ENCODE data around the gene ZNF408. TPM values are rescaled to one million over a fixed set of nuclear protein-coding genes. Genes with fewer than 3 reads are reported as not detected.
A peak's percentile ranks its signal among the peaks of the same experiment; 100 is the strongest.
"Not testable (repeated sequence)": the region's sequence is repeated elsewhere in the genome, so short reads cannot be mapped to it uniquely, and the experiment has no call there.

The ZNF408 gene
- total RNA-seq, 3 donors from 2014 or later, result 8.0 to 13.2 (median 12.8) TPM

DNA sequence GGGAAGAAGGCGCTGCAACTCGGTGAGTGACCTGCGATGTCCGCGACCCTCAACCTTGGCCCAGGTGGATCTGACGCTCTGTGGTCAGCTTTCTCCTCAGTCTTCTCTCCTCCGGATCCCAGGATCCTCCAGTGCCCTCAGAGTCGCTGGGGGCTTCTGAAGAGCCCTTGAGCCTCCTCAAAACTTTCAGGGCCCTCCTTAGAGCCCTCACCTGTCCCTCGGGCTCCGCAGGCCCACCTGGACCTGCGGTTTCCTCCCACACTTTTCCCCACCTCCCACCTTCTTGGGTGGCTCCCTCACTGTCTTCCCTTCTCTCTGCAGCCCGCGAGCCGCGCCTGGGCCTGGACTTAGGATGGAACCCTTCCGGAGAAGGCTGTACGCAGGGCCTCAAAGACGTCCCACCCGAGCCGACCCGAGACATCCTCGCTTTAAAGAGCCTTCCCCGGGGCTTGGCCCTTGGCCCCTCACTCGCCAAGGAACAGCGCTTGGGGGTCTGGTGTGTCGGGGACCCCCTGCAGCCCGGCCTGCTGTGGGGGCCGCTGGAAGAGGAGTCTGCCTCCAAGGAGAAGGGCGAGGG is 335 bp downstream of the ZNF408 start:
- intact Hi-C loops (cut with DNase I, micrococcal nuclease), result no loop called here
- no peaks in the 10 kb centered on the region for H3K9me3 ChIP-seq
- peak overlapping the region; percentile 90 for H3K4me3 ChIP-seq
- H3K4me1 ChIP-seq (ENCODE audit: low read depth), result peaks cover 21% of the 10 kb centered on the region
- ATAC-seq (no peak), DNase-seq (peak in 2 of 3 donors; percentile 54 to 59)
- peaks cover 18% of the 10 kb centered on the region for H3K36me3 ChIP-seq (ENCODE audit: low read depth)
- TF ChIP-seq, protein P1, sequence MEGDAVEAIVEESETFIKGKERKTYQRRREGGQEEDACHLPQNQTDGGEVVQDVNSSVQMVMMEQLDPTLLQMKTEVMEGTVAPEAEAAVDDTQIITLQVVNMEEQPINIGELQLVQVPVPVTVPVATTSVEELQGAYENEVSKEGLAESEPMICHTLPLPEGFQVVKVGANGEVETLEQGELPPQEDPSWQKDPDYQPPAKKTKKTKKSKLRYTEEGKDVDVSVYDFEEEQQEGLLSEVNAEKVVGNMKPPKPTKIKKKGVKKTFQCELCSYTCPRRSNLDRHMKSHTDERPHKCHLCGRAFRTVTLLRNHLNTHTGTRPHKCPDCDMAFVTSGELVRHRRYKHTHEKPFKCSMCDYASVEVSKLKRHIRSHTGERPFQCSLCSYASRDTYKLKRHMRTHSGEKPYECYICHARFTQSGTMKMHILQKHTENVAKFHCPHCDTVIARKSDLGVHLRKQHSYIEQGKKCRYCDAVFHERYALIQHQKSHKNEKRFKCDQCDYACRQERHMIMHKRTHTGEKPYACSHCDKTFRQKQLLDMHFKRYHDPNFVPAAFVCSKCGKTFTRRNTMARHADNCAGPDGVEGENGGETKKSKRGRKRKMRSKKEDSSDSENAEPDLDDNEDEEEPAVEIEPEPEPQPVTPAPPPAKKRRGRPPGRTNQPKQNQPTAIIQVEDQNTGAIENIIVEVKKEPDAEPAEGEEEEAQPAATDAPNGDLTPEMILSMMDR (IDR thresholded peaks at IDR 0.05), result no peak

DNA sequence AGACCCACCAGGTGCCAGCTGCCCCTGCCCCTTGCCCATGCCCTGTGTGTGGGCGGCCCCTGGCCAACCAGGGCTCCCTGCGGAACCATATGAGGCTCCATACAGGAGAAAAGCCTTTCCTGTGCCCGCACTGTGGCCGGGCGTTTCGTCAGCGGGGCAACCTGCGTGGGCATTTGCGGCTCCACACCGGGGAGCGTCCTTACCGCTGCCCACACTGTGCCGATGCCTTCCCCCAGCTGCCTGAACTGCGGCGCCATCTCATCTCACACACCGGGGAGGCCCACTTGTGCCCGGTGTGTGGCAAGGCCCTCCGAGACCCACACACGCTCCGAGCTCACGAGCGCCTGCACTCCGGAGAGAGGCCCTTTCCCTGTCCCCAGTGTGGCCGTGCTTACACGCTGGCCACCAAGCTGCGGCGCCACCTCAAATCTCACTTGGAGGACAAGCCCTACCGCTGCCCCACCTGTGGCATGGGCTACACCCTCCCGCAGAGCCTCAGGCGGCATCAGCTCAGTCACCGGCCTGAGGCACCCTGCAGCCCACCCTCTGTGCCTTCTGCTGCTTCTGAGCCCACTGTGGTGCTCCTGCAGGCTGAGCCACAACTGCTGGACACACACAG is 4.3 kb downstream of the ZNF408 start:
- intact Hi-C loops (cut with DNase I, micrococcal nuclease), result no loop called here
- peaks cover 19% of the 10 kb centered on the region for H3K36me3 ChIP-seq (ENCODE audit: low read depth)
- TF ChIP-seq, protein P1 (IDR thresholded peaks at IDR 0.05), result no peak
- peaks cover 10% of the 10 kb centered on the region for H3K4me1 ChIP-seq (ENCODE audit: low read depth)
- no peak for ATAC-seq
- no peak for DNase-seq
- no peak overlapping the region for H3K4me3 ChIP-seq
- H3K9me3 ChIP-seq, result no peaks in the 10 kb centered on the region

DNA sequence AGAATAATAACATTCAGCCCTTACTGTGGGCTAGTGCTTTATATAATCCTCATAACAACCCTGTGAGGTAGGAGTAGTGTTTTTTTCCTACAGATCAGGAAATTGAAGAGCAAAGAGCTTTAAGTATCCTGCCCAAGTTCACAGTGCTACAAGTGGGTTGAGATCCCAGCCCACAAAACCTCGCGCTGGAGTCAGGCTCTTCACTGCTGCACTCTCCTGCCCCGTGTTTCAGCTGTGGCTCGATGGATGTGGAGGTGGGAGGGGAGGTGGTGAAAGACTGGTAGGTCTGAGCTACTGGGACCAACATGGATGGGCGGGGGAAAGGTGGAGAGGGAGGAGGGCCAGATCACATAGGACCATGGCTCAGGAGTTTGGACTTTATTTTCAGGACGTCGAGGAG is 6.1 kb downstream of the ZNF408 start:
- no peak for DNase-seq
- H3K36me3 ChIP-seq (ENCODE audit: low read depth), result peaks cover 19% of the 10 kb centered on the region
- TF ChIP-seq, protein P1 (IDR thresholded peaks at IDR 0.05), result no peak
- H3K4me3 ChIP-seq, result no peak overlapping the region
- no peak for ATAC-seq
- H3K9me3 ChIP-seq, result no peaks in the 10 kb centered on the region
- H3K4me1 ChIP-seq (ENCODE audit: low read depth), result peaks cover 5% of the 10 kb centered on the region
- intact Hi-C loops (cut with DNase I, micrococcal nuclease), result no loop called here

DNA sequence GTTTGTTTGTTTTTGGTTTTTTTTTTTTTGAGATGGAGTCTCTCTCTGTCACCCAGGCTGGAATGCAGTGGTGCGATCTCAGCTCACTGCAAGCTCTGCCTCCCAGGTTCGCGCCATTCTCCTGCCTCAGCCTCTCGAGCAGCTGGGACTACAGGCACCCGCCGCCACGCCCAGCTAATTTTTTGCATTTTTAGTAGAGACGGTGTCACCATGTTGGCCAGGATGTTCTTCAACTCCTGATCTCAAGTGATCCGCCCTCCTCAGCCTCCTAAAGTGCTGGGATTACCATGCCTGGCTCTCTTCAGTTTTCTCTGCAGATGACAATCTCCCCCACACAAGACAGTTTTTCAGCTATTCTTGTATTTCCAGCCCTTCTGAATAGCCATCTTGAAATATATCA is 8.5 kb downstream of the ZNF408 start:
- H3K4me1 ChIP-seq (ENCODE audit: low read depth); intact Hi-C loops (cut with DNase I, micrococcal nuclease); ATAC-seq; H3K9me3 ChIP-seq; H3K4me3 ChIP-seq; DNase-seq: not testable (repeated sequence)
- peaks cover 17% of the 10 kb centered on the region for H3K36me3 ChIP-seq (ENCODE audit: low read depth)

DNA sequence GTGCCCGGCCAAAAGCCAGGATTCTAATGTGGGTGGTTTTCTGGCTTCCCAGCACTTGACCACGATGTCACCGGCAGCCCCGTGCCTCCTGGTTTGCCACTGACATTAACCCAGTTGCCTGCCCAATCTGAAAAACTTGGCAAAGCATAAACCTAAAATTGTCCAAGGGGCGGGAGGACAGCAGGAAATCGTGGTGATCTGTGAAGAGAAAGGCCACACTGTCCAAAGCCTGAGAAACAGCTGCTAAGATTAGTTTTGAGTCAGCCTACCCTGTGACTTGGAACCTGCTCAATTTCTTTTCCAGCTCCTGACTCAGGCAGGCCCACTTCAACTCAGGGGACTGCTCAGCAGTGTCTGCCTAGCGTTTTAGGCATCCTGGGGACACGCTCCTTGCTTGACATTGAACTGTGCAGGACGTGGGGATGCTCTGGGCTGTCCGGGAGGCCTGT is 10.0 kb downstream of the ZNF408 start:
- H3K9me3 ChIP-seq, result no peaks in the 10 kb centered on the region
- intact Hi-C loops (cut with DNase I, micrococcal nuclease), result no loop called here
- H3K4me3 ChIP-seq, result no peak overlapping the region
- ATAC-seq (peak; percentile 70), DNase-seq (peak in 1 of 3 donors; percentile 38)
- no peaks in the 10 kb centered on the region for H3K4me1 ChIP-seq (ENCODE audit: low read depth)
- TF ChIP-seq, protein P1 (IDR thresholded peaks at IDR 0.05), result no peak
- H3K36me3 ChIP-seq (ENCODE audit: low read depth), result peaks cover 4% of the 10 kb centered on the region

DNA sequence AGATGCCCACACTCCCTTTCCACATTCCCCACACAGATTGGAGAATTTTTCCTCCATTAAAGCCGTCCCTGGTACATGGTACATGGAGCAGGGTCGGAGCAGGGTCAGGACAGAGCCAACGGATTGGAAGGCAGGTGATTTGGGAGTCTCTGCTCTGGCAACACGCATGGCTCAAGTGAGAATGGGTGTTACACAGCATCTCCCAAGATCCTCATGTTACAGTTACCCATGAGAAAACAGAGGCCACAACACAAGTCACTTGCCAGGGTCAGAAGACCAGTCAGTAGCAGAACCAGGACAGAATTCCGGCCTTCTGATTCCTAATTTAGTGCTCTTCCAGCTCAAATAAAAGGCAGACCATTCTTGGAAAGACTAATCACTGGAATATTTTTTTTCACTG is 10.5 kb downstream of the ZNF408 start:
- Histone ChIP-seq H3K4me3 (no peak overlapping the region), H3K36me3 (ENCODE audit: low read depth) (no peaks in the 10 kb centered on the region), H3K4me1 (ENCODE audit: low read depth) (no peaks in the 10 kb centered on the region), H3K9me3 (no peaks in the 10 kb centered on the region)
- TF ChIP-seq, protein P1 (IDR thresholded peaks at IDR 0.05), result no peak
- no peak for DNase-seq
- no peak for ATAC-seq
- intact Hi-C loops (cut with DNase I, micrococcal nuclease), result no loop called here
